ENCODE measurements around the gene RBP5. TPM values are rescaled to one million over a fixed set of nuclear protein-coding genes. Genes with fewer than 3 reads are reported as not detected.

Gene RBP5
- total and polyA plus RNA-seq, 9 of the 15 experiments (the other 6 are each of a cell fraction or from before 2014, with no cell fraction given): 8.6 to 22.5 (median 11.4) TPM

- TF ChIP-seq ZNF431 (CRISPR knock-in tag; IDR thresholded peaks at IDR 0.05) (no peak), ATF2 (CRISPR knock-in tag; IDR thresholded peaks at IDR 0.05) (no peak), HBP1 (CRISPR knock-in tag; IDR thresholded peaks at IDR 0.05) (peak; percentile 69; the same call in 1 of the 2 replicates), NRF1 (conservative IDR thresholded peaks at IDR 0.05 in 1 of 2, IDR thresholded peaks at IDR 0.05 in 1 of 2) (0 out of 4 replicates have a peak, but pooled peaks of 1 of the 2 experiments have one; percentile 12), DACH1 (IDR thresholded peaks at IDR 0.05; ENCODE audit: partially characterized antibody) (peak; percentile 13), ZNF354B (CRISPR knock-in tag; IDR thresholded peaks at IDR 0.05) (no peak), ZNF551 (CRISPR knock-in tag; IDR thresholded peaks at IDR 0.05) (no peak), ZNF76 (CRISPR knock-in tag; IDR thresholded peaks at IDR 0.05; ENCODE audit: borderline replicate concordance) (no peak), ZKSCAN8 (CRISPR knock-in tag; IDR thresholded peaks at IDR 0.05) (no peak), BCOR (IDR thresholded peaks at IDR 0.05) (no peak), MCM3 (IDR thresholded peaks at IDR 0.05) (no peak), CTBP1 (IDR thresholded peaks at IDR 0.05; ENCODE audit: borderline replicate concordance) (peak; percentile 26; the same call in 1 of the 2 replicates), GATA2 (CRISPR knock-in tag; IDR thresholded peaks at IDR 0.05) (no peak), RUNX1 (IDR thresholded peaks at IDR 0.05; ENCODE audit: low read depth) (no peak), NR2F6 (CRISPR knock-in tag; IDR thresholded peaks at IDR 0.05) (no peak), RERE (CRISPR knock-in tag; IDR thresholded peaks at IDR 0.05; ENCODE audit: borderline replicate concordance) (no peak), WHSC1 (IDR thresholded peaks at IDR 0.05; ENCODE audit: low read length) (no peak), LARP7 (IDR thresholded peaks at IDR 0.05) (no peak), POLR2H (tag; IDR thresholded peaks at IDR 0.05; ENCODE audit: low read depth) (no peak), E2F1 (CRISPR knock-in tag; IDR thresholded peaks at IDR 0.05) (no peak)
Measured at GRCh38 chr12:7130701-7131501, 2.2 kb upstream of the RBP5 start (continued).
